ENCODE measurements around the gene ASB5. TPM values are rescaled to one million over a fixed set of nuclear protein-coding genes. Genes with fewer than 3 reads are reported as not detected.

The ASB5 gene
- total RNA-seq, 1 donor from 2014 or later, result 4.3 TPM

GRCh38 chr4:176185051-176185450 is 84.0 kb downstream of the ASB5 start:
- H3K4me1 ChIP-seq, result no peaks in the 10 kb centered on the region
- no peaks in the 10 kb centered on the region for H3K27me3 ChIP-seq (ENCODE audit: low read depth)
- no peak for DNase-seq
- TF ChIP-seq, protein P1, sequence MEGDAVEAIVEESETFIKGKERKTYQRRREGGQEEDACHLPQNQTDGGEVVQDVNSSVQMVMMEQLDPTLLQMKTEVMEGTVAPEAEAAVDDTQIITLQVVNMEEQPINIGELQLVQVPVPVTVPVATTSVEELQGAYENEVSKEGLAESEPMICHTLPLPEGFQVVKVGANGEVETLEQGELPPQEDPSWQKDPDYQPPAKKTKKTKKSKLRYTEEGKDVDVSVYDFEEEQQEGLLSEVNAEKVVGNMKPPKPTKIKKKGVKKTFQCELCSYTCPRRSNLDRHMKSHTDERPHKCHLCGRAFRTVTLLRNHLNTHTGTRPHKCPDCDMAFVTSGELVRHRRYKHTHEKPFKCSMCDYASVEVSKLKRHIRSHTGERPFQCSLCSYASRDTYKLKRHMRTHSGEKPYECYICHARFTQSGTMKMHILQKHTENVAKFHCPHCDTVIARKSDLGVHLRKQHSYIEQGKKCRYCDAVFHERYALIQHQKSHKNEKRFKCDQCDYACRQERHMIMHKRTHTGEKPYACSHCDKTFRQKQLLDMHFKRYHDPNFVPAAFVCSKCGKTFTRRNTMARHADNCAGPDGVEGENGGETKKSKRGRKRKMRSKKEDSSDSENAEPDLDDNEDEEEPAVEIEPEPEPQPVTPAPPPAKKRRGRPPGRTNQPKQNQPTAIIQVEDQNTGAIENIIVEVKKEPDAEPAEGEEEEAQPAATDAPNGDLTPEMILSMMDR (IDR thresholded peaks at IDR 0.05; ENCODE audit: borderline replicate concordance), result no peak
- no peak overlapping the region for H3K27ac ChIP-seq (replicated peaks)
- H3K9me3 ChIP-seq (replicated peaks), result no peaks in the 10 kb centered on the region
- H3K36me3 ChIP-seq, result no peaks in the 10 kb centered on the region
- no peak overlapping the region for H3K4me3 ChIP-seq
- intact Hi-C loops (cut with micrococcal nuclease), result no loop called here

Other genes starting within 250 kb of the ASB5 start
- gene WDR17, start 203.4 kb downstream of the ASB5 start, total RNA-seq, result 0.38 TPM
- gene SPATA4, start 73.6 kb downstream of the ASB5 start, total RNA-seq, result 0.55 TPM
- 91.8 TPM for gene SPCS3, start 50.7 kb upstream of the ASB5 start, total RNA-seq